NCI-H2196 treated with DMSO at 0.1 percent for 48 hours (cell line): ENCODE measurements around the gene PRR30.

Source experiments
- DNase-seq: peaks from one replicate; lab custom pipeline; 2025; ENCODE audit not compliant: unreplicated experiment; lab: John Stamatoyannopoulos, UW

Gene PRR30

GRCh38 chr2:27155069-27155520 is 15.9 kb upstream of the PRR30 start:
- no peak for DNase-seq

GRCh38 chr2:27154488-27154887 is 15.3 kb upstream of the PRR30 start:
- no peak for DNase-seq

- DNase-seq = peak; percentile 51
Measured at GRCh38 chr2:27152796-27153464, 13.7 kb upstream of the PRR30 start.

- DNase-seq = peak; percentile 11
Measured at GRCh38 chr2:27152102-27152795, 13.0 kb upstream of the PRR30 start.

- no peak for DNase-seq
Measured at GRCh38 chr2:27150639-27151230, 11.5 kb upstream of the PRR30 start.

GRCh38 chr2:27149570-27150405 is 10.6 kb upstream of the PRR30 start:
- DNase-seq = no peak

GRCh38 chr2:27148801-27149439 is 9.7 kb upstream of the PRR30 start, which contains the start of gene TCF23:
Gene TCF23, plus strand, starts transcription at chr2:27149004. Its CDS starts 130 bp downstream, at chr2:27149134.
- no peak for DNase-seq

- DNase-seq = no peak
Measured at GRCh38 chr2:27147935-27148334, 8.7 kb upstream of the PRR30 start.

- DNase-seq = no peak
Measured at GRCh38 chr2:27145682-27146081, 6.5 kb upstream of the PRR30 start.

- no peak for DNase-seq
Measured at GRCh38 chr2:27143285-27143684, 4.1 kb upstream of the PRR30 start.

- DNase-seq = no peak
Measured at GRCh38 chr2:27138111-27138510, 1.1 kb downstream of the PRR30 start.

- DNase-seq = no peak
Measured at GRCh38 chr2:27137322-27137935, 1.8 kb downstream of the PRR30 start.

- DNase-seq = no peak
Measured at GRCh38 chr2:27136751-27137150, 2.5 kb downstream of the PRR30 start.

GRCh38 chr2:27135478-27135955 is 3.7 kb downstream of the PRR30 start:
- no peak for DNase-seq

GRCh38 chr2:27134781-27135477 is 4.3 kb downstream of the PRR30 start:
- DNase-seq = no peak

- DNase-seq = peak; percentile 86
Measured at GRCh38 chr2:27133905-27134780, 5.1 kb downstream of the PRR30 start, which contains the start of gene PREB. Gene PREB, minus strand, starts transcription at chr2:27134636. Its CDS starts 215 bp downstream, at chr2:27134421.

- DNase-seq = no peak
Measured at GRCh38 chr2:27133195-27133875, 5.9 kb downstream of the PRR30 start.

- DNase-seq = no peak
Measured at GRCh38 chr2:27131429-27131828, 7.8 kb downstream of the PRR30 start.
